Measurements from ENCODE around the gene GATA6.
"Not testable (repeated sequence)": the region's sequence is repeated elsewhere in the genome, so short reads cannot be mapped to it uniquely, and the experiment has no call there.

The GATA6 gene

GRCh38 chr18:22211657-22212056, 42.3 kb downstream of the GATA6 start:
- peak; percentile 22 for DNase-seq

DNA sequence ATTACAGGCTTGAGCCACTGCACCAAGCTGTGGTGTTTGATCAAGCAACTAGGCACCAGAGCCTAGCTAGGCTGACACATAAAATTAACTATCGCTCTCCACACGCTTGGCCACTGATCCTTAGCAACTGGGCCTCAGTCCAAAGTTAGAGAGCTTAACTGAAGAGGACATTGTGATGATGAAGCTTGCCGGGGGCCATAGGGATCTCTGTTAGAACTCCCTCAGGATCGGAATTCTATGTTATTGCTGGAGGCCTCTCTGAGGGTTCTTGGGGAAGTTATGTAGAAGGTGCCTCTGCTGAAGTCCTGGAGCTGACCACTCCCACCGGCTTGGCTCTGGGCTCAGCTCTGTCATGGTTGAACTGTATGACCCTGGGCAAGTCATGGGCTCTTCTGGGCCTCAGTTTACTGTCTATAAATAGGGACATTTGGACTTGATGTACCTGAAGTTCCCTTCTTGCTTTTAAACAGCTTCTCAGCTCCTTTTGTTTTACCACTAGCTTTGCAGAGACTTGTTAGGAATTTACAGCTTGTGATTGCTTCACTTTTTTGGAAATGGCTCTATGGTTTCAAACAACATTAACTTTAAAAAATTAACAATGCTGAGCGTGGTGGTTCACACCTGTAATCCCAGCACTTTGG, 44.1 kb downstream of the GATA6 start:
- DNase-seq = no peak

GRCh38 chr18:22214731-22215528, 45.5 kb downstream of the GATA6 start:
- no peak for DNase-seq

DNA sequence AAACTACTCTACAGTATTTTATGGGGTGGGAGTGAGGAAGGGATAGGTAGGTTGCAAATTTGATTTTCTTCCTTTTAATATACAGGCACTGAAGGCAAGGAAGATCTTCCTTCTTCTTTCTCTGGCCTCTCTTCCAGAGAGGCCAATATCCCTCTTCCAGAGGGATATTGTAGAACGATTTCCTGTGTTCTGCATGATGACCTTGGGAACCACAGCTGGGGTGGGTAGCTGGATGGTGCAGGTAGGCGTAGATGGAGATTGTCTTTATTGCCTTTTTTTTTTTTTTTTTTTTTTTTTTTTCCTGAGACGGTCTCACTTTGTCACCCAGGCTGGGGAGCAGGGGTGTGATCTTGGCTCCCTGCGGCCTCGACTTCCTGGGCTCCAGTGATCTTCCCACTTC, 49.4 kb downstream of the GATA6 start:
- DNase-seq = no peak

- DNase-seq = no peak
Measured at GRCh38 chr18:22219568-22220355, 50.4 kb downstream of the GATA6 start.

DNA sequence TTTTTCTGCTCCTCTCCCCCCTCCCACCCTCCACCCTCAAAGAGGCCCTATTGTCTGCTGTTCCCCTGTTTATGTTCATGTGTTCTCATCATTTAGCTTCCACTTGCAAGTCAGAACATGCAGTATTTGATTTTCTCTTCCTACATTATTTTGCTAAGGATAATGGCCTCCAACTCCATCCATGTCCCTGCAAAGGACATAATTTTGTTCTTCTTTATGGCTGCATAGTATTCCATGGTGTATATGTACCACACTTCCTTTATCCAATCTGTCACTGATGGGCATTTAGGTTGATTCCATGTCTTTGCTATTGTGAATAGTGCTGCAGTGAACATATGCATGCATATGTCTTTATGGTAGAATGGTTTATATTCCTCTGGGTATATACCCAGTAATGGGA, 51.2 kb downstream of the GATA6 start:
- not testable (repeated sequence) for DNase-seq

DNA sequence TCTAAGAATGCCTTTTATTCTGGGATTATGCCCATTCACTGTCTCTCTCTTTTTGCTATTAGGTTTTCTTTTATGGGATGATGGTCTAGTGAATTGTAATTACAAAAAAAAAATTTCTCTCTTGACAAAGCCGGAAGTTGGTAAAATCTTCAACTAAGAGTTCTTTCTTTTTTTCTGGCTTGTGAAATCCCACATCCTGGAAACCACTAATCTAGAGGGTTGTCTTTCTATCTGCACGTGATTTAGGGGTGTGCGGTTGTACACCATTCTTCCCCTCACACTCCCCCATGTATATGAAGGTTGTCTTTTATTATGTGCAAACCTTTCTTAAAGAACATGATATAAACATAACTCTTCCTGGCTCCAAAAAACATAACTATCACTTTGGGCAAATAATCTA, 52.0 kb downstream of the GATA6 start:
- DNase-seq = no peak

- peak; percentile 11 for DNase-seq
Measured at GRCh38 chr18:22223254-22223964, 54.0 kb downstream of the GATA6 start.

GRCh38 chr18:22223965-22224322, 54.6 kb downstream of the GATA6 start:
- no peak for DNase-seq

DNA sequence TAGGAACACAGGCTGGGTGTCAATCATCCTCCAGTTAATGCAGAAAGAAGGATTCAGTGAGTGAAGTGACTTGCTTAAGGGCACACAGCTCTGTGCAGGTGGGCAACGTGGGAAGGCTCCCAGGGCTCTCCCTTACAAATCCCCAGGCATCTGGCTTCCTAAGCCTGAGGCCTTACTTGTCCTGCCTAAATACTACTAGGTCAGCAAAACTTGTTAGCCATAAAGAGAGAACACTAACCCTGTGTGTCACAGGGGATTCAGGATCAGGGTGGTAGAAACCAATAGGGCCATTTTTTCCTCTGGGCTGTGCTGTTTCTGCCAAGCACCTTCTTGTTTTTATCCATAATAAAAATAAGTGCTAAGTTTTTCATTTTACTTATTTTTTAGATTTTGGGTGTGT, 55.0 kb downstream of the GATA6 start:
- DNase-seq = no peak

DNA sequence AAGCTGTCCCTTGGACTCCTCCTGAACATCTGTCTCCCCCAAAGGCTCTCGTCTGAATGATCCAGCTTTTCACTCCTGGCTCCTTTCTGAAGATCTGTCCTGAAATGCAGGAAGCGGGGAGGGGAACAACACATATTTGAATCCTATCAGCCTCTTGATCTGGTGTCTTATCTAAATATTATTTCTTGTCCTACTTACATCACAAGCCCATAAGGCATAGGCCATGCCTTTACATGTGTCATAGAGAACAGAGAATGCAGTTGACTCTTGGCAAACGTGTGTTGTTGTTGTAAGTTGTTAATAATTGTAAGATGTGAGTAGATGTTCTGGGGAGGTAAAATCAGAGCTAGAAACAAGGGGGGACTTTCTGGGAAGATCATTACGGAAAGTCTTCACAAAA, 57.4 kb downstream of the GATA6 start:
- DNase-seq = no peak

DNA sequence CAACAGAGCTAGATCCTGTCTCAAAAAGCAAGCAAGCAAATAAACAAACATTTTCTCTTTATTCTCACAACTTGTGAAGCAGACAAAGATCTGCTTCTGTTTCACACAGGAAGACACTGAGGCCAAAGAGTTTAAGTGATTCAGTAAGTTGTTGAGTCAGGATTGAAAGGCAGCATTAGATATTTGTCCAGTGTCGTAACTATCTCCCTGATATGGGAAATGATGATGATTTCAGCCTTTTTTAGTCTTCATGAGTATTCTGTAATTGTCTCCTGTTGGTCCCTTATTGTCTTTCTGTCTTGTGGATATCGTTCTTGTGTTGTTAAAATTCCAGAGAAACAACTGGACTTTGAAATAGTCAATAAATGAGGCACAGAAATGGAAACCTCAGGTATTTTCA, 59.6 kb downstream of the GATA6 start:
- DNase-seq = no peak

GRCh38 chr18:22229456-22230124, 60.2 kb downstream of the GATA6 start:
- DNase-seq = no peak

- DNase-seq = no peak
Measured at GRCh38 chr18:22230471-22230945, 61.1 kb downstream of the GATA6 start.

DNA sequence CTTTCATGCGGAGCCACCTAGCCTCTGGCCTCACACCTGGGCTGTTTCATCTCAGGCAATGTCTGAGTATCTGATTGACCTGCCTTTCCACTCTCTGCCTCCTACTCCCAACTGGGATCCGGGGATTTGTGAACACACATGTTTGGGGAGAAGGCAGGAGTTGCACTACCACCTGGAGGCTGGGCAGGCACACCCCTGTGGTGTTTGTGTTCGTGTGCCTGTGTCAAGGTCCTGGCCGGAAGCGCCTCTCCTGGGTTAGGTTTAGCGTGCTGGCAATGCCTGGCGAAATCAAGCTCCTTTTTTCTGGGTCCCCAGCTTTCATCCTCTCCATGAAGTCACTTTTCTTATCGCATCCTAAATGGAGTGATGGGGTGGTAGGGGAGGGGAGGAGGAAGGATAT, 63.9 kb downstream of the GATA6 start:
- no peak for DNase-seq

GRCh38 chr18:22238036-22238435, 68.6 kb downstream of the GATA6 start:
- DNase-seq = no peak

- no peak for DNase-seq
Measured at GRCh38 chr18:22238681-22239080, 69.3 kb downstream of the GATA6 start.

GRCh38 chr18:22241921-22242361, 72.6 kb downstream of the GATA6 start:
- DNase-seq = no peak

DNA sequence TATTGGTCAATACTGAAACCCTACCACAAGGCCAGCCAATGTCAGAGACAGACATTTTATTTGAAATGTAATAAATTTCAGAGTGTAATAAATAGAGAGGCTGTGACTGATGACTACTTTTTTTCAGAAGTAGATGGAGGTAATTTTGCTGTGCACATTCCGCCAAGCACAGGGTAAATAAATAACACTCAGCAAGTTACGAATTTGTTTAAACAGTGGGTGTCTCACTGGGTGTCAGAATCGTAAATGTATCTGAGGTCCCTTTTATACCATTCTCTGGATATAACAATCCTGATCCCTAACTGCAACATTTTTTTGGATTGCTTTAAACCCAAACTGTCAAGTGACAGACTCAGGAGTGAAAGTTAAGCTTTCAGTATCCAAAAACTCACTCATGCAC, 74.1 kb downstream of the GATA6 start:
- DNase-seq = no peak

- DNase-seq = no peak
Measured at GRCh38 chr18:22250026-22250425, 80.6 kb downstream of the GATA6 start.

GRCh38 chr18:22250591-22250996, 81.2 kb downstream of the GATA6 start:
- no peak for DNase-seq
